ENCODE data around the gene BMPR1A. TPM values are rescaled to one million over a fixed set of nuclear protein-coding genes. Genes with fewer than 3 reads are reported as not detected.

The BMPR1A gene
- total and polyA plus RNA-seq, 2 experiments from 2014 or later = 16.5 to 41.7 TPM

GRCh38 chr10:86757113-86757972, 924 bp downstream of the BMPR1A start:
- Histone ChIP-seq H3K4me1 (ENCODE audit: insufficient read depth) (peaks cover 11% of the 10 kb centered on the region; the same call in 1 of the 2 replicates), H3K27ac (peak overlapping the region; percentile 99), H3K4me2 (ENCODE audit: unreplicated experiment) (peak overlapping the region; percentile 99), H3K4me3 (peak overlapping the region; percentile 88), H3K9ac (peak overlapping the region; percentile 99), H2AFZ (peak overlapping the region; percentile 67), H3K79me2 (ENCODE audit: insufficient read depth) (peaks cover 84% of the 10 kb centered on the region), H3K36me3 (ENCODE audit: low read depth) (no peaks in the 10 kb centered on the region), H3F3A (ENCODE audit: insufficient read depth) (peaks cover 19% of the 10 kb centered on the region), H3K9me2 (ENCODE audit: insufficient read depth) (no peaks in the 10 kb centered on the region; the same call in 1 of the 2 replicates), H3K9me3 (ENCODE audit: low read depth) (no peaks in the 10 kb centered on the region), H4K20me1 (ENCODE audit: insufficient read depth) (0 out of 2 replicates have a peak, but pooled peaks cover 14% of the 10 kb centered on the region), H3K27me3 (replicated peaks; ENCODE audit: insufficient read depth) (no peaks in the 10 kb centered on the region)
- peak; percentile 82 for DNase-seq
- no peak for TF ChIP-seq EZH2phosphoT487 (IDR thresholded peaks at IDR 0.05; ENCODE audit: insufficient read depth, low read depth)
- no peak for TF ChIP-seq EZH2 (IDR thresholded peaks at IDR 0.05; ENCODE audit: insufficient read depth, poor library complexity, severe bottlenecking)
- 1 to 4% methylated on average over 34 to 47 of the region's 47 CpGs for WGBS, 2 experiments (ENCODE audit: low coverage in 1 of 2, low lambda C conversion rate in 2 of 2, missing lambda C conversion rate in 2 of 2)
- in situ Hi-C loops (cut with MboI) = no loop called here

GRCh38 chr10:86758189-86759072, 2.0 kb downstream of the BMPR1A start:
- H4K20me1 ChIP-seq (ENCODE audit: insufficient read depth) = 0 out of 2 replicates have a peak, but pooled peaks cover 14% of the 10 kb centered on the region

GRCh38 chr10:86759073-86759672, 2.8 kb downstream of the BMPR1A start:
- peak; percentile 38 for DNase-seq
- peaks cover 85% of the 10 kb centered on the region for H3K79me2 ChIP-seq (ENCODE audit: insufficient read depth)
- H3K4me1 ChIP-seq (ENCODE audit: insufficient read depth) = peaks cover 11% of the 10 kb centered on the region; the same call in 1 of the 2 replicates
- peaks cover 19% of the 10 kb centered on the region for H3F3A ChIP-seq (ENCODE audit: insufficient read depth)
- no peaks in the 10 kb centered on the region for H3K36me3 ChIP-seq (ENCODE audit: low read depth)
- H3K9me2 ChIP-seq (ENCODE audit: insufficient read depth) = no peaks in the 10 kb centered on the region; the same call in 1 of the 2 replicates
- no peaks in the 10 kb centered on the region for H3K27me3 ChIP-seq (replicated peaks; ENCODE audit: insufficient read depth)
- in situ Hi-C loops (cut with MboI) = no loop called here
- H3K9me3 ChIP-seq (ENCODE audit: low read depth) = no peaks in the 10 kb centered on the region
- peak overlapping the region; percentile 99 for H3K4me2 ChIP-seq (ENCODE audit: unreplicated experiment)
- peak overlapping the region; percentile 41 for H3K27ac ChIP-seq
- 0 out of 2 replicates have a peak, but pooled peaks cover 14% of the 10 kb centered on the region for H4K20me1 ChIP-seq (ENCODE audit: insufficient read depth)
- peak overlapping the region; percentile 88 for H3K4me3 ChIP-seq
- peak overlapping the region; percentile 99 for H3K9ac ChIP-seq
- WGBS, 2 experiments (ENCODE audit: low coverage in 1 of 2, low lambda C conversion rate in 2 of 2, missing lambda C conversion rate in 2 of 2) = 27 to 44% methylated on average over 3 of the region's 3 CpGs
- TF ChIP-seq EZH2 (IDR thresholded peaks at IDR 0.05; ENCODE audit: insufficient read depth, poor library complexity, severe bottlenecking) = no peak
- TF ChIP-seq EZH2phosphoT487 (IDR thresholded peaks at IDR 0.05; ENCODE audit: insufficient read depth, low read depth) = no peak
- no peak overlapping the region for H2AFZ ChIP-seq

More at GRCh38 chr10:86758189-86759072, 2.0 kb downstream of the BMPR1A start:
- TF ChIP-seq EZH2phosphoT487 (IDR thresholded peaks at IDR 0.05; ENCODE audit: insufficient read depth, low read depth) (no peak), EZH2 (IDR thresholded peaks at IDR 0.05; ENCODE audit: insufficient read depth, poor library complexity, severe bottlenecking) (no peak)
- peak overlapping the region; percentile 88 for H3K4me3 ChIP-seq
- no peaks in the 10 kb centered on the region for H3K27me3 ChIP-seq (replicated peaks; ENCODE audit: insufficient read depth)
- no peaks in the 10 kb centered on the region; the same call in 1 of the 2 replicates for H3K9me2 ChIP-seq (ENCODE audit: insufficient read depth)
- peaks cover 11% of the 10 kb centered on the region; the same call in 1 of the 2 replicates for H3K4me1 ChIP-seq (ENCODE audit: insufficient read depth)
- peak overlapping the region; percentile 99 for H3K4me2 ChIP-seq (ENCODE audit: unreplicated experiment)
- peak overlapping the region; percentile 99 for H3K27ac ChIP-seq
- H3K9ac ChIP-seq = peak overlapping the region; percentile 99
- H3K36me3 ChIP-seq (ENCODE audit: low read depth) = no peaks in the 10 kb centered on the region
- peak overlapping the region; percentile 67 for H2AFZ ChIP-seq
- H3F3A ChIP-seq (ENCODE audit: insufficient read depth) = peaks cover 19% of the 10 kb centered on the region
- in situ Hi-C loops (cut with MboI) = no loop called here
- H3K9me3 ChIP-seq (ENCODE audit: low read depth) = no peaks in the 10 kb centered on the region
- WGBS, 2 experiments (ENCODE audit: low coverage in 1 of 2, low lambda C conversion rate in 2 of 2, missing lambda C conversion rate in 2 of 2) = 13 to 14% methylated on average over 9 of the region's 9 CpGs
- H3K79me2 ChIP-seq (ENCODE audit: insufficient read depth) = peaks cover 85% of the 10 kb centered on the region
- DNase-seq = peak; percentile 50

All from GM23248 (cell line).